B cell (primary cell): ENCODE measurements around the gene DOCK1. TPM values are rescaled to one million over a fixed set of nuclear protein-coding genes. Genes with fewer than 3 reads are reported as not detected.

Experiments
- ATAC-seq: fragments of 200-7000 bp; cut with Tn5 transposase; one replicate; pipeline ENCODE4 v1.10.0; 2021; ENCODE audit warnings: low read depth, mild to moderate bottlenecking, moderate number of reproducible peaks, moderate library complexity
- CTCF ChIA-PET: fragments of 350-600 bp; sonication (Branson Sonifier 250); formaldehyde crosslinking; loops from one replicate; lab custom pipeline; 2021; ENCODE audit warnings: antibody characterized with exemption, inconsistent platforms; lab: Charles Lee
- POLR2A ChIA-PET: fragments of 350-600 bp; sonication (Branson Sonifier 250); formaldehyde crosslinking; loops from one replicate; lab custom pipeline; 2021; ENCODE audit warnings: antibody characterized with exemption; lab: Charles Lee
- DNase-seq: peaks from one replicate; pipeline ENCODE4 v3.0.0; 2013
- H2AFZ ChIP-seq: 2 replicates; pipeline ENCODE4 v1.6.1; 2012; ENCODE audit warnings: mild to moderate bottlenecking, low read depth, low read length; ENCODE audit not compliant: insufficient read depth, poor library complexity, severe bottlenecking
- H3K27ac ChIP-seq, 2 donors: 1 replicate in 1 of 2; 2 replicates in 1 of 2; pipeline ENCODE4 v1.5.1; 2012 to 2013; ENCODE audit warnings: low read length in 2 of 2, mild to moderate bottlenecking in 2 of 2, moderate library complexity in 1 of 2
- H3K27me3 ChIP-seq, 4 experiments: fragments of 200-600 bp in 1 of 4; sonication (generic) in 1 of 4; replicated peaks in 1 of 4; 1 replicate in 2 of 4; 2 replicates in 2 of 4; pipeline versions ENCODE4 v1.6.1 to v1.7.0; 2013 to 2016; ENCODE audit warnings: low read length in 3 of 4, mild to moderate bottlenecking in 2 of 4, mixed read lengths in 1 of 4, moderate library complexity in 1 of 4; ENCODE audit not compliant: insufficient read depth in 4 of 4, control insufficient read depth in 3 of 4; ENCODE audit errors: control extremely low read depth in 1 of 4
- H3K36me3 ChIP-seq, 2 experiments: replicated peaks in 1 of 2; 1 replicate in 1 of 2; 2 replicates in 1 of 2; pipeline versions ENCODE4 v1.6.1 to v1.7.1; 2013; ENCODE audit warnings: low read length in 1 of 2; ENCODE audit not compliant: insufficient read depth in 2 of 2, control insufficient read depth in 1 of 2; ENCODE audit errors: control extremely low read depth in 1 of 2, extremely low read depth in 1 of 2
- H3K4me1 ChIP-seq, 2 donors: fragments of 200-600 bp in 1 of 2; sonication (generic) in 1 of 2; 1 replicate in 1 of 2; 2 replicates in 1 of 2; pipeline versions ENCODE4 v1.5.1 to v1.6.1; 2013 to 2017; ENCODE audit warnings: low read length in 2 of 2; ENCODE audit not compliant: control insufficient read depth in 2 of 2, insufficient read depth in 2 of 2
- H3K4me2 ChIP-seq: replicated peaks from 2 replicates; pipeline ENCODE3; 2012; ENCODE audit warnings: mild to moderate bottlenecking, low read depth, low read length; ENCODE audit not compliant: poor library complexity, severe bottlenecking
- H3K4me3 ChIP-seq, 5 experiments: fragments of 200-600 bp in 1 of 5; sonication (generic) in 1 of 5; 1 replicate in 3 of 5; 2 replicates in 2 of 5; pipeline versions ENCODE4 v1.5.1 to v1.7.0; 2011 to 2016; ENCODE audit warnings: low read length in 4 of 5, mild to moderate bottlenecking in 4 of 5, low read depth in 2 of 5, control low read depth in 1 of 5, moderate library complexity in 1 of 5; ENCODE audit not compliant: insufficient read depth in 1 of 5; ENCODE audit errors: control extremely low read depth in 1 of 5, extremely low read depth in 1 of 5
- H3K79me2 ChIP-seq: fragments of 200-600 bp; sonication (generic); one replicate; pipeline ENCODE4 v1.6.0; 2016; ENCODE audit warnings: low read length; ENCODE audit not compliant: control insufficient read depth, insufficient read depth
- H3K9ac ChIP-seq: fragments of 200-600 bp; sonication (generic); 2 replicates; pipeline ENCODE4 v1.6.1; 2017; ENCODE audit warnings: mild to moderate bottlenecking, low read length, moderate library complexity
- H3K9me3 ChIP-seq, 3 donors: one replicate each; pipeline versions ENCODE4 v1.6.1 to v1.7.1; 2013; ENCODE audit warnings: low read length in 2 of 3; ENCODE audit not compliant: control insufficient read depth in 2 of 3, insufficient read depth in 1 of 3; ENCODE audit errors: control extremely low read depth in 1 of 3
- H4K20me1 ChIP-seq: 2 replicates; pipeline ENCODE4 v1.6.0; 2012; ENCODE audit warnings: mild to moderate bottlenecking, low read length; ENCODE audit not compliant: insufficient read depth, control insufficient read depth, poor library complexity, severe bottlenecking
- H3K27ac Mint-ChIP-seq: one replicate; pipeline ENCODE4 v1.8.0; 2021; ENCODE audit warnings: mixed read lengths
- H3K27me3 Mint-ChIP-seq: one replicate; pipeline ENCODE4 v1.8.0; 2021; ENCODE audit warnings: mixed read lengths
- H3K4me1 Mint-ChIP-seq: one replicate; pipeline ENCODE4 v1.8.0; 2021; ENCODE audit warnings: mixed read lengths
- H3K4me3 Mint-ChIP-seq: one replicate; pipeline ENCODE4 v1.8.0; 2021; ENCODE audit warnings: mixed read lengths
- H3K9me3 Mint-ChIP-seq: one replicate; pipeline ENCODE4 v1.8.0; 2022; ENCODE audit warnings: mixed read lengths; ENCODE audit not compliant: insufficient read depth
- CTCF ChIP-seq: fragments of 200-600 bp; IDR thresholded peaks from one replicate; pipeline ENCODE4 v1.8.0; 2022; ENCODE audit warnings: antibody characterized with exemption, mild to moderate bottlenecking
- EZH2 ChIP-seq: IDR thresholded peaks from 2 replicates; pipeline ENCODE4 v1.6.1; 2012; ENCODE audit warnings: borderline replicate concordance, low read depth, mild to moderate bottlenecking, moderate library complexity, low read length; ENCODE audit not compliant: insufficient read depth, poor library complexity, severe bottlenecking
- WGBS: methylation state at CpG from one replicate; pipeline ENCODE4 v1.1.5; 2013; ENCODE audit warnings: missing lambda C conversion rate; ENCODE audit not compliant: insufficient coverage; 5-methylcytosine and 5-hydroxymethylcytosine counted together
- intact Hi-C: fragments of 100-400 bp; cut with micrococcal nuclease; formaldehyde crosslinking; loops from one replicate; pipeline ENCODE4 v1.10.0; 2022
- polyA plus RNA-seq: library from polyadenylated mRNA; depleted of rRNA; stranded (reverse); fragments of >200 nt; gene quantifications from 2 replicates; pipeline ENCODE4 v1.2.3, GENCODE V29; 2012
- total RNA-seq, 2 donors: library from RNA; stranded (reverse); fragments of 120-200 nt in 1 of 2; gene quantifications; 1 replicate in 1 of 2; 2 replicates in 1 of 2; pipeline versions ENCODE4 v1.2.3 to v1.2.4, GENCODE V29; 2013 to 2022

The DOCK1 gene
- total and polyA plus RNA-seq, 2 donors (not counting 1 experiment from before 2014, with no cell fraction given), result not detected

DNA sequence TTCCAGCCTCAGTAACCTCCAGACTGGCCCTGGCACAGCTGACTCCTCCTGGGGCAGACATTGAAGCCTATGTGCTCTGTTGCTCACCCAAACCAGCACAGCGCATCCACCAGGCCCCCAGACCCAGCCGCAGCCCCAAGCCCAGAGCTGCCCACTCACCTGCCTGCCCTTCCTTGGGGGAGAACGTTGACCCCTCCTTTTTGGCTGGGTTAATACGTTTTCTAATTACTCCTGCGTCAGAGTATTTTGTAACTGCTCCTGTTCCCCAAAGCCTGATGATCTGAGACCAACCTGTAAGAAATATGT is 536.9 kb downstream of the DOCK1 start:
- ChIA-PET POLR2A (no interaction called here), CTCF (no interaction called here)
- no peaks in the 10 kb centered on the region for H3K36me3 ChIP-seq
- no peak overlapping the region for H2AFZ ChIP-seq
- intact Hi-C loops, result no loop called here
- 87% methylated on average over 2 of the region's 5 CpGs for WGBS
- TF ChIP-seq EZH2 (no peak), CTCF (no peak)
- H3K4me3 Mint-ChIP-seq, result no peak overlapping the region
- H3K4me3 ChIP-seq, result no peak overlapping the region
- H3K4me1 ChIP-seq, result no peaks in the 10 kb centered on the region
- H4K20me1 ChIP-seq, result no peaks in the 10 kb centered on the region
- no peaks in the 10 kb centered on the region for H3K27me3 ChIP-seq
- ATAC-seq, result no peak
- H3K4me1 Mint-ChIP-seq, result no peaks in the 10 kb centered on the region
- H3K27ac Mint-ChIP-seq, result no peak overlapping the region
- H3K27ac ChIP-seq, result no peak overlapping the region
- H3K9me3 ChIP-seq, result peaks cover 0 to 16% (median 0%) of the 10 kb centered on the region in 3 donors
- H3K4me2 ChIP-seq, result no peak overlapping the region
- no peaks in the 10 kb centered on the region for H3K9me3 Mint-ChIP-seq
- no peak for DNase-seq
- no peak overlapping the region for H3K9ac ChIP-seq
- H3K27me3 Mint-ChIP-seq, result no peaks in the 10 kb centered on the region
- no peaks in the 10 kb centered on the region for H3K79me2 ChIP-seq

DNA sequence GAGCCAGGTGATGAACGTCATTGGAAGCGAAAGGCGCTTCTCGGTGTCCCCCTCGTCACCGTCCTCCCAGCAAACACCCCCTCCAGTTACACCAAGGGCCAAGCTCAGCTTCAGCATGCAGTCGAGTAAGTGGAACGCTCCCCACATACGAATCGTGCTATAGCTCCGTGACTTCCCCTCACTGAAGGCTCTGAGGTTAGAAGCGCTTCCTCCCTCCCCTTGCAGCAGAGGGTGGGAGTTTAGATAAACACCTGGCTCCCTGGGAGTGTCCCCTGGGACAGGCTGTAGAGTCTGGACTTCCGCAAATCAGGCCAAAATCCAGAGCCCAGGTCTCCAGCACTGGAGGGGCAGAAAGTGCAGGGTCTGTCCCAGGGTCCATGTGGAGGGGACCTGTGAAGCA is 538.9 kb downstream of the DOCK1 start:
- 86% methylated on average over 9 of the region's 13 CpGs for WGBS
- POLR2A ChIA-PET, result no interaction called here
- ATAC-seq (no peak), DNase-seq (no peak)
- Histone ChIP-seq H2AFZ (no peak overlapping the region), H3K27ac (no peak overlapping the region), H3K9ac (no peak overlapping the region), H3K36me3 (no peaks in the 10 kb centered on the region), H3K4me1 (no peaks in the 10 kb centered on the region), H3K27me3 (no peaks in the 10 kb centered on the region), H3K9me3 (peaks cover 0 to 19% (median 0%) of the 10 kb centered on the region in 3 donors), H3K4me2 (no peak overlapping the region), H3K79me2 (no peaks in the 10 kb centered on the region), H4K20me1 (no peaks in the 10 kb centered on the region), H3K4me3 (no peak overlapping the region)
- no peak overlapping the region for H3K4me3 Mint-ChIP-seq
- CTCF ChIA-PET, result no interaction called here
- intact Hi-C loops, result no loop called here
- no peak overlapping the region for H3K27ac Mint-ChIP-seq
- no peaks in the 10 kb centered on the region for H3K4me1 Mint-ChIP-seq
- no peaks in the 10 kb centered on the region for H3K27me3 Mint-ChIP-seq
- TF ChIP-seq EZH2, result no peak
- no peak for TF ChIP-seq CTCF
- H3K9me3 Mint-ChIP-seq, result no peaks in the 10 kb centered on the region
